T1000 (cell line): ENCODE data around the gene PLCB1.
"Not testable (repeated sequence)": the region's sequence is repeated elsewhere in the genome, so short reads cannot be mapped to it uniquely, and the experiment has no call there.

Experiments
- DNase-seq: peaks from one replicate; lab custom pipeline; 2025; ENCODE audit warnings: mixed read lengths; lab: John Stamatoyannopoulos, UW

PLCB1 gene

GRCh38 chr20:8786383-8786782, 654.3 kb downstream of the PLCB1 start:
- no peak for DNase-seq

- DNase-seq, result no peak
Measured at GRCh38 chr20:8787090-8787489, 655.0 kb downstream of the PLCB1 start.

GRCh38 chr20:8788275-8788674, 656.2 kb downstream of the PLCB1 start:
- no peak for DNase-seq

GRCh38 chr20:8788831-8789230, 656.8 kb downstream of the PLCB1 start:
- DNase-seq, result no peak

- DNase-seq, result no peak
Measured at GRCh38 chr20:8790442-8791074, 658.5 kb downstream of the PLCB1 start.

- DNase-seq, result no peak
Measured at GRCh38 chr20:8795404-8795803, 663.3 kb downstream of the PLCB1 start.

GRCh38 chr20:8796088-8796660, 664.1 kb downstream of the PLCB1 start:
- no peak for DNase-seq

GRCh38 chr20:8798505-8798904, 666.4 kb downstream of the PLCB1 start:
- no peak for DNase-seq

- DNase-seq, result no peak
Measured at GRCh38 chr20:8800089-8800488, 668.0 kb downstream of the PLCB1 start.

- DNase-seq, result no peak
Measured at GRCh38 chr20:8801686-8802085, 669.6 kb downstream of the PLCB1 start.

GRCh38 chr20:8803065-8803464, 671.0 kb downstream of the PLCB1 start:
- no peak for DNase-seq

- DNase-seq, result no peak
Measured at GRCh38 chr20:8803941-8804340, 671.9 kb downstream of the PLCB1 start.

- no peak for DNase-seq
Measured at GRCh38 chr20:8805737-8806442, 673.8 kb downstream of the PLCB1 start.

- no peak for DNase-seq
Measured at GRCh38 chr20:8807480-8808201, 675.6 kb downstream of the PLCB1 start.

GRCh38 chr20:8808202-8808535, 676.1 kb downstream of the PLCB1 start:
- no peak for DNase-seq

GRCh38 chr20:8809107-8809953, 677.3 kb downstream of the PLCB1 start:
- DNase-seq, result no peak

- no peak for DNase-seq
Measured at GRCh38 chr20:8811801-8812594, 679.9 kb downstream of the PLCB1 start.

GRCh38 chr20:8812817-8813216, 680.8 kb downstream of the PLCB1 start:
- no peak for DNase-seq

GRCh38 chr20:8815208-8815607, 683.1 kb downstream of the PLCB1 start:
- DNase-seq, result no peak

- DNase-seq, result no peak
Measured at GRCh38 chr20:8829256-8829655, 697.2 kb downstream of the PLCB1 start.

- not testable (repeated sequence) for DNase-seq
Measured at GRCh38 chr20:8834294-8834693, 702.2 kb downstream of the PLCB1 start.
